GM12865 (cell line): Measurements from ENCODE around the gene PPP2R3B.
A peak's percentile ranks its signal among the peaks of the same experiment; 100 is the strongest.
"Not testable (repeated sequence)": the region's sequence is repeated elsewhere in the genome, so short reads cannot be mapped to it uniquely, and the experiment has no call there.

Source experiments
- DNase-seq: peaks from one replicate; pipeline ENCODE4 v3.0.0; 2010; ENCODE audit warnings: low read depth
- H3K4me3 ChIP-seq: 2 replicates; pipeline ENCODE4 v1.5.1; 2011; ENCODE audit warnings: mild to moderate bottlenecking, low read depth, low read length, control low read depth
- TF ChIP-seq, protein P1 (sequence below): IDR thresholded peaks from 2 replicates; pipeline ENCODE4 v1.5.1; 2011; ENCODE audit warnings: low read length, control low read depth, low read depth, inconsistent platforms; ENCODE audit not compliant: insufficient read depth; ENCODE audit errors: missing control alignments

PPP2R3B gene

GRCh38 chrX:387729-388128 is 1.0 kb upstream of the PPP2R3B start:
- peak overlapping the region; percentile 60 for H3K4me3 ChIP-seq
- TF ChIP-seq, protein P1, sequence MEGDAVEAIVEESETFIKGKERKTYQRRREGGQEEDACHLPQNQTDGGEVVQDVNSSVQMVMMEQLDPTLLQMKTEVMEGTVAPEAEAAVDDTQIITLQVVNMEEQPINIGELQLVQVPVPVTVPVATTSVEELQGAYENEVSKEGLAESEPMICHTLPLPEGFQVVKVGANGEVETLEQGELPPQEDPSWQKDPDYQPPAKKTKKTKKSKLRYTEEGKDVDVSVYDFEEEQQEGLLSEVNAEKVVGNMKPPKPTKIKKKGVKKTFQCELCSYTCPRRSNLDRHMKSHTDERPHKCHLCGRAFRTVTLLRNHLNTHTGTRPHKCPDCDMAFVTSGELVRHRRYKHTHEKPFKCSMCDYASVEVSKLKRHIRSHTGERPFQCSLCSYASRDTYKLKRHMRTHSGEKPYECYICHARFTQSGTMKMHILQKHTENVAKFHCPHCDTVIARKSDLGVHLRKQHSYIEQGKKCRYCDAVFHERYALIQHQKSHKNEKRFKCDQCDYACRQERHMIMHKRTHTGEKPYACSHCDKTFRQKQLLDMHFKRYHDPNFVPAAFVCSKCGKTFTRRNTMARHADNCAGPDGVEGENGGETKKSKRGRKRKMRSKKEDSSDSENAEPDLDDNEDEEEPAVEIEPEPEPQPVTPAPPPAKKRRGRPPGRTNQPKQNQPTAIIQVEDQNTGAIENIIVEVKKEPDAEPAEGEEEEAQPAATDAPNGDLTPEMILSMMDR = no peak
- DNase-seq = no peak

- DNase-seq = peak; percentile 50
- H3K4me3 ChIP-seq = peak overlapping the region; percentile 55
- TF ChIP-seq, protein P1 = no peak
These were observed 404 bp downstream of the PPP2R3B start for GRCh38 chrX:386239-386767.

GRCh38 chrX:385736-386135 is 971 bp downstream of the PPP2R3B start:
- not testable (repeated sequence) for DNase-seq
- peak overlapping the region; percentile 55 for H3K4me3 ChIP-seq

DNA sequence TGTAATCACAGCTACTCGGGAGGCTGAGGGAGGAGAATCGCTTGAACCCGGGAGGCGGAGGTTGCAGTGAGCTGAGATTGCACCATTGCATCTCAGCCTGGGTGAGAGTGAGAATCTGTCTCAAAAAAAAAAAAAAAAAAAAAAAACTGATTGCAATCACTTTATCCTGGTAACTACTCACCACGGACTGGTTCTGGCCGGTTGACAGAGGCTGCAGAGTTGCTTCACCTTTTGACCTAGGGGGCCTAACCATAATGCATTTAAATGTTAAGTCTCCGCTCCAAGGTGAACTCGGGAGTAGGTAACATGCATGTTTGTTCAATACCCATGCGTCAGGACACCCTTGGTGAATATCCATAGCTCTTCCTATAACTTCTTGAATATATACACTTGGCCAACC is 1.8 kb downstream of the PPP2R3B start:
- H3K4me3 ChIP-seq = no peak overlapping the region
- DNase-seq = no peak
- TF ChIP-seq, protein P1 = no peak

DNA sequence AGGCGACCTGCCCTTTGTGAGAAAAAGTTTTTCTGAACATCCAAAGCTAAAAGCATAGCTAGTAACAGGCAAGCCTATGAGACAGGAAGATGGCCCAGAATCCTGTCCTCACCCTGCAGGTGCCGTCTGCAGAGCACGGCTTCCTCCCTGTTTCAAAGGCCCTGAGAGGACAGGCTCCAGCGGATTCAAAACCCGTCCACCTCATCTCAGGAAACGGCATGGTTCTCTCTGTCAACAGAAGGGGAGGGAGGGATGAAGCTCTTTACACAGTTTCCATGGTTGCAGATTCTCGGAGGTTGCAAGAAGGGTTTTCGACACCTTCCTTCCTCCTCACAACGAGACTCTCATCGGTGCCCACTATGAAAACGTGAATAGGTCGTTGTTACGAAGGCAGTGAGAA is 8.3 kb downstream of the PPP2R3B start:
- H3K4me3 ChIP-seq = no peak overlapping the region
- TF ChIP-seq, protein P1 = no peak
- peak; percentile 2 for DNase-seq

- DNase-seq, H3K4me3 ChIP-seq: not testable (repeated sequence)
These were observed 10.5 kb downstream of the PPP2R3B start for GRCh38 chrX:376206-376605.

DNA sequence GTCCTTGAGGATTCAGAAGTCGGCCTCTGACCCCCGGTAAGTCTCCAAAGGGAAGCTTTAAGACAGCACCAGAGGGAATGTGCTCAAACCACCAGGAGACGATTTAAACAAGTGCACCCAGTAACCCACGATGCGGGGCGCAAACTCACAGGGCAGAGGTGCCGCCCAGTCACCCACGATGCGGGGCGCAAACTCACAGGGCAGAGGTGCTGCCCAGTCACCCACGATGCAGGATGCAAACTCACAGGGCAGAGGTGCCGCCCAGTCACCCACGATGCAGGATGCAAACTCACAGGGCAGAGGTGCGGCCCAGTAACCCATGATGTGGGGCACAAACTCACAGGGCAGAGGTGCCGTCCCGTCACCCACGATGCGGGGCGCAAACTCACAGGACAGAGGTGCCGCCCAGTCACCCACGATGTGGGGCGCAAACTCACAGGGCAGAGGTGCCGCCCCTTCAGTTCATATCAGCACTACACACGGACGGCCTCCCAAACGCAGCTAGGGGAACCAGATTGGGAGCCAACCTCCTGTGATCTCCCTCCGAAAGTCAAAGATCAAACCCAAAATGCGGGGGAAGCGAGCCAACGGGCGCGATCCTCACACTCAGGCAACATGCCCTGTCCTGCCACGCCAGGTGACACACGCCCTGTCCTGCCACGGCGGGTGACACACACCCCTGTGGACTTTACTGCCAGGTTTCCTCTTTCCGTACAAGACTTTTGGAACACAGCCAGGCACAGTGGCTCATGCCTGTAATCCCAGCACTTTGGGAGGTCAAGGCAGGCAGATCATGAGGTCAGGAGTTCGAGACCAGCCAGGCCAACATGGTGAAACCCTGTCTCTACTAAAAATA is 11.3 kb downstream of the PPP2R3B start:
- TF ChIP-seq, protein P1 = no peak
- H3K4me3 ChIP-seq = no peak overlapping the region
- no peak for DNase-seq

DNA sequence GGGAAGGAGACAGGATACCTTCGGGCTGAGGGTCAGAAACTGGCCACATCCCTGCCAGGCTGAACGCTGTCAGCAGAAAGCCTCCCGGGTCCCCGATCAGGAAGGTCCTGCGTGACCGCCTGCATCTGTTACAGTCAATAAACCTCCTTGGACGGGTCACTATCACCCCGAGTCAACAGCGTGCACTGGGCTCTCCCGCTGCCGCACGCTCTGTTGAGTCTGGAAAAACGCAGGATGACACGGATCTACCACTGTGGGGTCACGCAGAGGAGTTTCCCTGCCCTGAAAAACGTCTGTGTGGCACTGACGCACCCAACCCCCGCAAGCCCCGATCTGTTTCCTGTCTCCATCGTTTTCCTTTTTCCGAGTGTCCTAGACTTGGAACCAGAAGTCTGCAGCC is 12.1 kb downstream of the PPP2R3B start:
- TF ChIP-seq, protein P1 = no peak
- no peak overlapping the region for H3K4me3 ChIP-seq
- DNase-seq = no peak
